Measurements from ENCODE around the gene CCDC134.

Gene CCDC134

DNA sequence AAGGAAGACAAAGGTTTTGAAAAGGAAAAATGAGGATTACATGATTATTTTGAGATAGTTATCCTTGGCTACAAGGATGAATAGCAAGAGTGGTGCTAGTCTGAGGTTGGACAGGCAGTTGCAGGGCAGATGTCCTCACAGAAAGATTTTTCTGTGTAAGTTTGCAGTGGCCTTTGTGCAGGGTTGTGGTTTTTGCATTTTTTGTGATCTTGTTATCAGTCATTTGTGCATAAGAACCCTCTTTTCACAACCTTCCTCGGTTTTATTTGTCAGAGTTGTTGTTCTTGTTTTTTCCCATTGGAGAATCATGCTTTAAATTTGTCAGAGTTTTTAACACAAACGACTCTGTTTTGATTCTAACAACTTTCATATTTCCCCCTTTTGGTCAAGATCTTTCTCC is 1.4 kb downstream of the CCDC134 start:
- H3K4me3 ChIP-seq (ENCODE audit: low read depth, low read length): peak overlapping the region; percentile 99

DNA sequence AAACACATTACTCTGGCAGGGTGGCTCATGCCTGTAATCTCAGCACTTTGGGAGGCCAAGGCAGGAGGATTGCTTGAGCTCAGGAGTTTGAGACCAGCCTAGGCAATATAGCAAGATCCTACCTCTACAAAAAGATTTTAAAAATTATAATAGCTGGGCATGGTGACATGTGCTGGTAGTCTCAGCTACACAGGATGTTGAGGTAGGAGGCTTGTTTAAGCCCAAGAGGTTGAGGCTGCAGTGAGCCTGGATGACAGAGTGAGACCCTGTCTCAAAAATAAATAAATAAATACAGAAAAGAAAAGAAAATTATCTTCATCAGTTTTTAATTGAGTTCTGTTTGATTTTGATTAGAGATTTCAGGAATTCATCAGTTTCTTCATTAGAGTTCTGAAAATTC is 5.2 kb downstream of the CCDC134 start:
- no peak overlapping the region for H3K4me3 ChIP-seq (ENCODE audit: low read depth, low read length)
- TF ChIP-seq, protein P1, sequence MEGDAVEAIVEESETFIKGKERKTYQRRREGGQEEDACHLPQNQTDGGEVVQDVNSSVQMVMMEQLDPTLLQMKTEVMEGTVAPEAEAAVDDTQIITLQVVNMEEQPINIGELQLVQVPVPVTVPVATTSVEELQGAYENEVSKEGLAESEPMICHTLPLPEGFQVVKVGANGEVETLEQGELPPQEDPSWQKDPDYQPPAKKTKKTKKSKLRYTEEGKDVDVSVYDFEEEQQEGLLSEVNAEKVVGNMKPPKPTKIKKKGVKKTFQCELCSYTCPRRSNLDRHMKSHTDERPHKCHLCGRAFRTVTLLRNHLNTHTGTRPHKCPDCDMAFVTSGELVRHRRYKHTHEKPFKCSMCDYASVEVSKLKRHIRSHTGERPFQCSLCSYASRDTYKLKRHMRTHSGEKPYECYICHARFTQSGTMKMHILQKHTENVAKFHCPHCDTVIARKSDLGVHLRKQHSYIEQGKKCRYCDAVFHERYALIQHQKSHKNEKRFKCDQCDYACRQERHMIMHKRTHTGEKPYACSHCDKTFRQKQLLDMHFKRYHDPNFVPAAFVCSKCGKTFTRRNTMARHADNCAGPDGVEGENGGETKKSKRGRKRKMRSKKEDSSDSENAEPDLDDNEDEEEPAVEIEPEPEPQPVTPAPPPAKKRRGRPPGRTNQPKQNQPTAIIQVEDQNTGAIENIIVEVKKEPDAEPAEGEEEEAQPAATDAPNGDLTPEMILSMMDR (IDR thresholded peaks at IDR 0.05; ENCODE audit: borderline replicate concordance, insufficient read depth, low read depth, low read length): no peak

More for the DNA sequence above, 1.4 kb downstream of the CCDC134 start:
- TF ChIP-seq, protein P1 (IDR thresholded peaks at IDR 0.05; ENCODE audit: borderline replicate concordance, insufficient read depth, low read depth, low read length): no peak

DNA sequence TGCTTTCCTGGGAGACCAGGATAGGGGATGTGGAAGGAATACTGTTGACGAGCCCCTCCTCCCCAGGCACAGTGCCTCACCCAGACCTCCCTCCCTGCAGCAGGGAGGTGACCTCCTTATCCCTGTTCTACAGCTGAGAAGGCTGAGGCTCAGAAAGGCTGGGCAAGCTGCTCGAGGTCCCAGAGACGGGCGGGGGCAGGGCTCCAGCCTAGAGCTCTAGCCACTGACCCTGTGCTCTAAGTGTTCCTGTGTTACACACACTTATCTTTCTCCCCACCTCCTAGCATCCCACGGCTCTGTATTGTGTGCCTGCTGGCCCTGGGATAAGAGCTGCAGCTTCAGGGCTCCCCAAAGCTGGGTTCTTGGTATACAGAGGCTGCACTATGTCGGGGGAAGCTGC is 7.9 kb downstream of the CCDC134 start:
- no peak overlapping the region for H3K4me3 ChIP-seq (ENCODE audit: low read depth, low read length)
- TF ChIP-seq, protein P1 (IDR thresholded peaks at IDR 0.05; ENCODE audit: borderline replicate concordance, insufficient read depth, low read depth, low read length): no peak

DNA sequence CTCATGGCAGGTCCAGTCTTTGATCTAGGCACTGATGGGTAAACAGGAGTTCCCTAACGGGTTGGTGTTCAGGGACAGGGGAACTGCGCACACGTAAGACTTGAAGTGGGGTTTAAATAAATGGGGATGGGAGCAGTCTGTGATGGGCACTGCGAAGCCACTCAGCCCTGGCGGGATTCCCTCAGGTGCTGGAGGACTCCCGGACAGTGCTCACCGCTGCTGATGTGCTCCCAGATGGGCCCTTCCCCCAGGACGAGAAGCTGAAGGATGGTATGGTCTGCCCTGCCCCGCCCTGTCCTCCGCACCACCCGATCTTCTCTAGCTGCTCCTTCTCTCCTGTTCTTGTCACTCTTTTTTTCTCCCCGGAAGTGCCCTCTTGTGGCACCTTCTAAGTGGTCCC is 9.5 kb downstream of the CCDC134 start:
- H3K4me3 ChIP-seq (ENCODE audit: low read depth, low read length): no peak overlapping the region
- TF ChIP-seq, protein P1 (IDR thresholded peaks at IDR 0.05; ENCODE audit: borderline replicate concordance, insufficient read depth, low read depth, low read length): no peak

DNA sequence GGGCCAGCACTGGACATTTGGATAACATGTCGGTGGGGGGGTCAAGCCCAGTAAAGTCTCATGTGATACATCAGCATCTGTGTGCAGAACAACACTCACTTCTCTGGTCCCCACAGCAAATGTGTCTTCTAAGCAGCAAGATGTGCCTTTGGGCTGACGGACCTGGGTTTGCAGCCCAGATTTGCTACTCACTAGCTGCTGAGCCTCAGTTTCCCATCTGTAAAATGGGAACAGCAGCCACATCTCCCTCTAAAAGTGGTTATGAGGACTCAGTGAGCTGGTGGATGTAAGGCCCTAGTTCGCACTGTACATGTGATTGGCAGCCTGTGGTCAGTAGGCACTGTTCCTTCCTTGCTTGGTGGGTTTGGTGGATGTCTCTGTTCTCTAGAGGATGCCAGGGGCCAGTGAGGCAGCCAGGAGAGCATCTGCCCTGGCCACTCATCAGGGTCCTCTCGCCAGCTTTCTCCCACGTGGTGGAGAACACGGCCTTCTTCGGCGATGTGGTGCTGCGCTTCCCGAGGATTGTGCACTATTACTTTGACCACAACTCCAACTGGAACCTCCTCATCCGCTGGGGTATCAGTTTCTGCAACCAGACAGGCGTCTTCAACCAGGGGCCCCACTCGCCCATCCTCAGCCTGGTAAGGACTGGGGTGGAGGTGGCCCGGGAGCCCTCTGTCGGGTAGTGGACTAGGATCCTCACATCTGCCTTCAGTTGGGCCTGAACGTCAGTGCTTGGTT is 12.5 kb downstream of the CCDC134 start:
- TF ChIP-seq, protein P1 (IDR thresholded peaks at IDR 0.05; ENCODE audit: borderline replicate concordance, insufficient read depth, low read depth, low read length): no peak
- H3K4me3 ChIP-seq (ENCODE audit: low read depth, low read length): no peak overlapping the region

DNA sequence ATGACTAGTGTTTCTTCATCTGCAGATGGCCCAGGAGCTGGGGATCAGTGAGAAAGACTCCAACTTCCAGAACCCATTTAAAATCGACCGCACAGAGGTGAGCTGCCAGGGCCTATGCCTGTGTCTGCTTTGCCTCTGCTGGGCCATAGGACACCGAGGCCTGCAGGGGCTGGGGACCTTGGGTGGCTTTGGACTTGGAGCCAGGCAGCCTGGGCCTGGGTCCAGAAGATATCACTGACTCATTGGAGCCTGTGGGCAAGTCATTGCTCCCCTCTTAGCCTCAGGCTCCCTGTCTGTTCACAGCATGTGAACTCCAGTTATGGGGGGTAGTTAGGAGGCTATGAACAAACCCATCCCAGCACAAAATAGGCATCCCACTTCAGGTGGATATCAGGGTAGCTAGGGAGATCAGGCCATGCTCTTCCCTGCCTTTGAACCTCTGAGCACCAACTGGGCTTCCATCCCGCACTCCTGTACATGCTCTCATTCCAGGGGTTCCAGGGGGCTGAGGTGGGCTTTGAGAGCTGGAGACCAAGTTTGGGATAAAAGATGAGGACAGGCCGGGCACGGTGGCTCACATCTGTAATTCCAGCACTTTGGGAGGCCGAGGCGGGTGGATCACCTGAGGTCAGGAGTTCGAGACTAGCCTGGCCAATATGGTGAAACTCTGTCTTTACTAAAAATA is 13.4 kb downstream of the CCDC134 start:
- TF ChIP-seq, protein P1 (IDR thresholded peaks at IDR 0.05; ENCODE audit: borderline replicate concordance, insufficient read depth, low read depth, low read length): no peak

DNA sequence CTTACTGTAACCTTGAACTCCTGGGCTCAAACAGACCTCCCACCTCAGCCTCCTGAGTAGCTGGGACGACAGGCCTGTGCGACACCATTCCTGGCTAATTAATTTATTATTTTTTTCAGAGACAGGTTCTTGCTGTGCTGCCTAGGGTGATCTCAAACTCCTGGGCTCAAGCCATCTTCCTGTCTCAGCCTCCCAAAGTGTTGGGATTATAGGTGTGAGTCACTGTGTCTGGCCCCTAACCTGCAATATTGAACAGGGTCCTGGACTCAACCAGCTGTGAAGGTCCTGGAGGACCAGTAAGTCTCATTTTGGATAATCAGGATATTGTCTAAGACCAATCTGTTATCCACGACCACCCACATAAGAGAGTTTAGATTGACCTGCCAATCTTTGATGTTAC is 15.2 kb downstream of the CCDC134 start:
- H3K4me3 ChIP-seq (ENCODE audit: low read depth, low read length): no peak overlapping the region
- TF ChIP-seq, protein P1 (IDR thresholded peaks at IDR 0.05; ENCODE audit: borderline replicate concordance, insufficient read depth, low read depth, low read length): no peak

More for the DNA sequence above, 13.4 kb downstream of the CCDC134 start:
- no peak overlapping the region for H3K4me3 ChIP-seq (ENCODE audit: low read depth, low read length)

All from GM12875 (cell line).